Adrenal gland (tissue), 12 donors: ENCODE measurements around the gene SACS. TPM values are rescaled to one million over a fixed set of nuclear protein-coding genes. Genes with fewer than 3 reads are reported as not detected.

Experiments
- DNase-seq, 7 donors: peaks; one replicate each; pipeline ENCODE4 v3.0.0-alpha.2; 2019 to 2020
- H3K27ac ChIP-seq, 5 donors: fragments of 200-600 bp; sonication (generic) in 4 of 5; 1 replicate in 3 of 5; 2 replicates in 2 of 5; pipeline versions ENCODE4 v1.5.1 to v1.8.0; 2016 to 2020; ENCODE audit warnings: mild to moderate bottlenecking in 1 of 5
- H3K27me3 ChIP-seq: fragments of 200-600 bp; 2 replicates; pipeline ENCODE4 v1.8.0; 2021
- H3K36me3 ChIP-seq, 2 donors: fragments of 200-600 bp; replicated peaks in 1 of 2; 1 replicate in 1 of 2; 2 replicates in 1 of 2; pipeline versions ENCODE4 v1.5.1 to v1.8.0; 2018 to 2022
- H3K4me1 ChIP-seq, 2 donors: fragments of 200-600 bp; replicated peaks in 1 of 2; 1 replicate in 1 of 2; 2 replicates in 1 of 2; pipeline versions ENCODE4 v1.5.1 to v1.8.0; 2018 to 2021
- H3K4me3 ChIP-seq, 4 donors: fragments of 200-600 bp; sonication (generic) in 3 of 4; one replicate each; pipeline ENCODE4 v1.5.1; 2016 to 2018
- H3K9me3 ChIP-seq, 3 donors: fragments of 200-600 bp; sonication (generic) in 1 of 3; replicated peaks in 1 of 3; 1 replicate in 2 of 3; 2 replicates in 1 of 3; pipeline versions ENCODE4 v1.5.1 to v1.8.0; 2016 to 2021
- CTCF ChIP-seq, 6 experiments: fragments of 450-650 bp in 4 of 6; fragments of 200-600 bp in 2 of 6; sonication (generic) in 1 of 6; IDR thresholded peaks; 1 replicate in 5 of 6; 2 replicates in 1 of 6; pipeline versions ENCODE4 v1.5.1 to v1.8.0; 2016 to 2021; ENCODE audit warnings: antibody characterized with exemption in 6 of 6, mild to moderate bottlenecking in 2 of 6, moderate library complexity in 1 of 6
- POLR2A ChIP-seq, 2 donors: fragments of 450-650 bp; IDR thresholded peaks; one replicate each; pipeline ENCODE4 v1.6.1; 2017; ENCODE audit warnings: antibody characterized with exemption in 2 of 2, mild to moderate bottlenecking in 2 of 2, moderate library complexity in 1 of 2
- WGBS, 4 donors: extraction: QIAGEN DNeasy Blood & Tissue Kit in 2 of 4; methylation state at CpG; one replicate each; pipeline versions ENCODE4 v1.1.5 to v1.1.7; 2013 to 2017; 5-methylcytosine and 5-hydroxymethylcytosine counted together
- intact Hi-C, 2 donors: fragments of 100-400 bp; cut with DNase I; formaldehyde crosslinking; loops; one replicate each; pipeline versions ENCODE4 v1.14.1 to v1.15.0; 2022 to 2023
- polyA plus RNA-seq, 3 donors: library from polyadenylated mRNA; stranded (reverse); fragments of 200-250 nt in 2 of 3; fragments of 350-450 nt in 1 of 3; fragmentation: Illumina TruSeq in 1 of 3; extraction: RNeasy Lipid Tissue Mini Kit (QIAGEN cat#74804) in 1 of 3; gene quantifications; one replicate each; pipeline ENCODE4 v1.2.3, GENCODE V29; 2013 to 2014
- total RNA-seq, 9 donors: library from RNA; depleted of rRNA in 4 of 9; stranded (reverse); fragments of >200 nt in 4 of 9; fragments of 120-200 nt in 1 of 9; fragmentation: NEBNext Ultra II Directional in 1 of 9; extraction: Animal tissue kit (Norgen Biotek cat#: 25700) in 1 of 9; gene quantifications; one replicate each; pipeline versions ENCODE4 v1.1.0 to v1.2.4, GENCODE V29; 2013 to 2023
- donor health status: healthy with polysubstance abuse.
- donor health status: Bipolar disorder and iron deficiency.
- donor health status: DM: yes; HTN: yes; CAD: no.
- donor health status: DM: no; HTN: no; CAD: no.
- donor health status: DM: no; HTN: no; CAD: no.
- donor health status: DM: yes; HTN: yes; CAD: no.

Gene SACS
- total and polyA plus RNA-seq, 12 donors, result 5.6 to 41.6 (median 7.5) TPM

DNA sequence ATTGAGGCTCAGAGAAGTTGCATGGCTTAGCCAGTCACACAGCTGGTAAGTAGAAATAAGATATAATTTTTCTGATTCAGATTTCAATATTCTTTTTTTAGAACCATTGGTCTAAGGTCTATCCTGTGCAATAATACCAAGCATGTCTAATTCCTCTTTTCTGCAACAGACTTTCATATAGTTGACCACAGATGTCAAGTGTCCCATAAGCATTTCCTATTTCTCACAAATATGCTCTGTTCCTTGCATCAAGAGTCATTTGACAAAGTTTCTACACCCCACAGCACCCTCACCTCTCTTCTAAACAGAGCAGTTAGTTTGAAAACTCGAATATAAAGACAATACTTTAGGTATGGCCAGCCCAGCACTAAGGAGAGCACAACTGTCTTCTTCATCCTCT is 26.8 kb upstream of the SACS start:
- no peak overlapping the region for H3K4me3 ChIP-seq
- DNase-seq, result no peak
- intact Hi-C loops, result no loop called here
- H3K4me1 ChIP-seq, result no peaks in the 10 kb centered on the region
- no peaks in the 10 kb centered on the region for H3K9me3 ChIP-seq
- no peak overlapping the region for H3K27ac ChIP-seq
- no peaks in the 10 kb centered on the region for H3K27me3 ChIP-seq
- H3K36me3 ChIP-seq, result no peaks in the 10 kb centered on the region
- 48 to 75% (median 60%) methylated on average over 1 of the region's 1 CpG for WGBS, 4 donors
- no peak for TF ChIP-seq POLR2A (IDR thresholded peaks at IDR 0.05)
- no peak for TF ChIP-seq CTCF (IDR thresholded peaks at IDR 0.05)

GRCh38 chr13:23458989-23459388 is 25.5 kb upstream of the SACS start:
- H3K9me3 ChIP-seq, result no peaks in the 10 kb centered on the region
- TF ChIP-seq CTCF (IDR thresholded peaks at IDR 0.05) (no peak), POLR2A (IDR thresholded peaks at IDR 0.05) (no peak)
- H3K4me1 ChIP-seq, result no peaks in the 10 kb centered on the region
- H3K4me3 ChIP-seq, result no peak overlapping the region
- H3K27ac ChIP-seq, result no peak overlapping the region
- no peaks in the 10 kb centered on the region for H3K36me3 ChIP-seq
- 71 to 87% (median 80%) methylated on average over 4 of the region's 4 CpGs for WGBS, 4 donors
- intact Hi-C loops, result no loop called here
- no peak for DNase-seq
- no peaks in the 10 kb centered on the region for H3K27me3 ChIP-seq

- H3K4me1 ChIP-seq, result no peaks in the 10 kb centered on the region
- no peak overlapping the region for H3K27ac ChIP-seq
- no peaks in the 10 kb centered on the region for H3K36me3 ChIP-seq
- no peak overlapping the region for H3K4me3 ChIP-seq
- intact Hi-C loops, result no loop called here
- no peak for DNase-seq
- 82 to 89% (median 84%) methylated on average over 9 of the region's 9 CpGs for WGBS, 4 donors
- TF ChIP-seq CTCF (IDR thresholded peaks at IDR 0.05) (no peak), POLR2A (IDR thresholded peaks at IDR 0.05) (no peak)
- H3K27me3 ChIP-seq, result no peaks in the 10 kb centered on the region
- H3K9me3 ChIP-seq, result no peaks in the 10 kb centered on the region
Observed at GRCh38 chr13:23456437-23457210, 23.1 kb upstream of the SACS start.

DNA sequence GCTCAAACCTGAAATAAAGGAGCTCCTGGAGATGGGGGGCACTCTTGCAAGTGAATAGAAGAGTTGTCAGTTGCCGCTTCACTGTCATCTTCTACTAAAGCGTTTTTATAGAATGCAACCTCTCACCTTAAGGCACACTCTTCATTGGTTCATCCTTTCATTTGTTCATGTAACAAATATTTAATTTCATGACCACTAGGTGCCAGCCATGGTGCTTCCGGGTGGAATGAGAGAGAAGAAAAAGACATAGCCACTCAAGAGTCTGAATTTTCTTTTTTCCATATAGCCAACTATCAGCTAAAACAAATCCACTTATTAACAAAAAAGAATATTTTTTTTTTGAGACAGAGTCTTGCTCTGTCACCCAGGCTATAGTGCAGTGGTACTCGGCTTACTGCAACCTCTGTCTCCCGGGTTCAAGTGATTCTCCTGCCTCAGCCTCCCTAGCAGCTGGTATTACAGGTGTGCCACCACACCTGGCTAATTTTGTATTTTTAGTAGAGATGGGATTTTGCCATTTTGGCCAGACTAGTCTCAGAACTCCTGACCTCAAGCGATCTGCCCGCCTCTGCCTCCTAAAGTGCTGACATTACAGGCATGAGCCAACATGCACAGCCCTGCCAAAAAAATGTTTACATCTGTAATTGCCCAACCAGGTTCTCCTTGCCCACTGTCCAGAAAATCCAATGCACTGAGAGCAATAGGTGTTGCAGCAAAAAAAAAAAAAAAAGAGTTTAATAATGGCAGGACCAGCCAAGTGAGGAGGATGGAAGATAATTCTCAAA is 22.1 kb upstream of the SACS start:
- 83 to 86% (median 84%) methylated on average over 7 of the region's 7 CpGs for WGBS, 4 donors
- intact Hi-C loops, result no loop called here

More for the DNA sequence above, 22.1 kb upstream of the SACS start:
- no peaks in the 10 kb centered on the region for H3K27me3 ChIP-seq
- no peak overlapping the region for H3K4me3 ChIP-seq
- H3K27ac ChIP-seq, result no peak overlapping the region
- no peaks in the 10 kb centered on the region for H3K4me1 ChIP-seq
- TF ChIP-seq CTCF (IDR thresholded peaks at IDR 0.05) (no peak), POLR2A (IDR thresholded peaks at IDR 0.05) (no peak)
- H3K9me3 ChIP-seq, result no peaks in the 10 kb centered on the region
- H3K36me3 ChIP-seq, result no peaks in the 10 kb centered on the region
- no peak for DNase-seq
